H9 (cell line): ENCODE data around the gene ETFDH. TPM values are rescaled to one million over a fixed set of nuclear protein-coding genes. Genes with fewer than 3 reads are reported as not detected.

ENCODE experiments used
- DNase-seq: peaks from one replicate; pipeline ENCODE4 v3.0.0-alpha.2; 2017
- H2AFZ ChIP-seq: one replicate; pipeline ENCODE4 v1.6.1; 2013; ENCODE audit warnings: mild to moderate bottlenecking, low read length, control low read depth, moderate library complexity
- H2AK5ac ChIP-seq: 2 replicates; pipeline ENCODE4 v1.6.1; 2013; ENCODE audit warnings: low read length, control low read depth, mixed read lengths; ENCODE audit not compliant: insufficient read length
- H2BK120ac ChIP-seq: one replicate; pipeline ENCODE4 v1.6.1; 2013; ENCODE audit warnings: low read depth, mild to moderate bottlenecking, low read length, control low read depth, inconsistent platforms; ENCODE audit not compliant: poor library complexity, severe bottlenecking
- H2BK12ac ChIP-seq: 2 replicates; pipeline ENCODE4 v1.6.1; 2013; ENCODE audit warnings: low read length, control low read depth, mixed read lengths, low read depth; ENCODE audit not compliant: insufficient read length
- H2BK15ac ChIP-seq: 2 replicates; pipeline ENCODE4 v1.6.1; 2013; ENCODE audit warnings: low read depth, low read length, control low read depth
- H2BK20ac ChIP-seq: one replicate; pipeline ENCODE4 v1.6.1; 2013; ENCODE audit warnings: low read depth, mild to moderate bottlenecking, low read length, control low read depth, inconsistent platforms; ENCODE audit not compliant: poor library complexity, severe bottlenecking
- H2BK5ac ChIP-seq: 2 replicates; pipeline ENCODE4 v1.6.1; 2013; ENCODE audit warnings: low read length, control low read depth, mixed read lengths; ENCODE audit not compliant: insufficient read length
- H3K14ac ChIP-seq: 2 replicates; pipeline ENCODE4 v1.6.1; 2013; ENCODE audit warnings: low read length, control low read depth; ENCODE audit not compliant: insufficient read depth
- H3K18ac ChIP-seq: 2 replicates; pipeline ENCODE4 v1.6.1; 2013; ENCODE audit warnings: low read depth, mild to moderate bottlenecking, mixed read lengths, low read length, control low read depth; ENCODE audit not compliant: insufficient read length
- H3K23ac ChIP-seq: 2 replicates; pipeline ENCODE4 v1.6.1; 2013; ENCODE audit warnings: low read length, control low read depth, mixed read lengths, low read depth; ENCODE audit not compliant: insufficient read length
- H3K23me2 ChIP-seq: 2 replicates; pipeline ENCODE4 v1.6.1; 2013; ENCODE audit warnings: low read depth, mild to moderate bottlenecking, mixed read lengths, low read length, control low read depth; ENCODE audit not compliant: insufficient read length, poor library complexity, severe bottlenecking
- H3K27ac ChIP-seq: 2 replicates; pipeline ENCODE4 v1.5.1; 2013; ENCODE audit warnings: low read length, control low read depth, mixed read lengths, low read depth; ENCODE audit not compliant: insufficient read length
- H3K27me3 ChIP-seq: 2 replicates; pipeline ENCODE4 v1.6.1; 2013; ENCODE audit warnings: low read length, control low read depth, inconsistent platforms; ENCODE audit not compliant: insufficient read depth
- H3K4ac ChIP-seq: 2 replicates; pipeline ENCODE4 v1.6.1; 2013; ENCODE audit warnings: low read depth, mild to moderate bottlenecking, control low read depth, inconsistent platforms, low read length, moderate library complexity
- H3K4me1 ChIP-seq: 2 replicates; pipeline ENCODE4 v1.6.1; 2013; ENCODE audit warnings: low read length, control low read depth, inconsistent platforms; ENCODE audit not compliant: insufficient read depth
- H3K4me2 ChIP-seq: 2 replicates; pipeline ENCODE4 v1.6.1; 2013; ENCODE audit warnings: low read length, control low read depth, mixed read lengths; ENCODE audit not compliant: insufficient read length, insufficient read depth
- H3K56ac ChIP-seq: 2 replicates; pipeline ENCODE4 v1.6.1; 2013; ENCODE audit warnings: low read depth, mild to moderate bottlenecking, mixed read lengths, low read length, control low read depth; ENCODE audit not compliant: insufficient read length
- H3K79me1 ChIP-seq: 2 replicates; pipeline ENCODE4 v1.6.1; 2013; ENCODE audit warnings: low read depth, mild to moderate bottlenecking, moderate library complexity, low read length, control low read depth, inconsistent platforms; ENCODE audit not compliant: insufficient read depth, poor library complexity, severe bottlenecking
- H3K79me2 ChIP-seq: 2 replicates; pipeline ENCODE4 v1.6.1; 2013; ENCODE audit warnings: low read length, control low read depth, inconsistent platforms; ENCODE audit not compliant: insufficient read depth
- H3K9ac ChIP-seq: 2 replicates; pipeline ENCODE4 v1.6.1; 2013; ENCODE audit warnings: low read length, control low read depth, mixed read lengths; ENCODE audit not compliant: insufficient read length; ENCODE audit errors: extremely low read depth
- H3K9me3 ChIP-seq: one replicate; pipeline ENCODE4 v1.6.1; 2013; ENCODE audit warnings: low read depth, low read length, inconsistent platforms; ENCODE audit not compliant: control insufficient read depth
- H3T11ph ChIP-seq: one replicate; pipeline ENCODE4 v1.6.1; 2013; ENCODE audit warnings: mild to moderate bottlenecking, low read length, control low read depth, inconsistent platforms
- H4K20me1 ChIP-seq: one replicate; pipeline ENCODE4 v1.6.1; 2013; ENCODE audit not compliant: control insufficient read depth, insufficient read length, insufficient read depth
- H4K5ac ChIP-seq: 2 replicates; pipeline ENCODE4 v1.6.1; 2013; ENCODE audit warnings: low read depth, mild to moderate bottlenecking, mixed read lengths, low read length, control low read depth; ENCODE audit not compliant: insufficient read length
- H4K8ac ChIP-seq: replicated peaks from 2 replicates; pipeline ENCODE4 v1.6.1; 2013; ENCODE audit warnings: low read length, control low read depth, mixed read lengths, low read depth; ENCODE audit not compliant: insufficient read length
- H4K91ac ChIP-seq: 2 replicates; pipeline ENCODE4 v1.6.1; 2013; ENCODE audit warnings: low read depth, mild to moderate bottlenecking, moderate library complexity, mixed read lengths, low read length, control low read depth; ENCODE audit not compliant: insufficient read length
- H3K27ac Mint-ChIP-seq, 3 experiments: 2 replicates in 2 of 3; 3 replicates in 1 of 3; pipeline ENCODE4 v1.8.0; 2020 to 2021; ENCODE audit warnings: mixed read lengths in 3 of 3, mild to moderate bottlenecking in 1 of 3, moderate library complexity in 1 of 3
- H3K27me3 Mint-ChIP-seq: 2 replicates; pipeline ENCODE4 v1.8.0; 2021; ENCODE audit warnings: low read depth, mild to moderate bottlenecking, moderate library complexity, mixed read lengths
- H3K36me3 Mint-ChIP-seq, 3 experiments: 2 replicates in 2 of 3; 3 replicates in 1 of 3; pipeline ENCODE4 v1.8.0; 2020 to 2021; ENCODE audit warnings: low read depth in 3 of 3, mixed read lengths in 3 of 3; ENCODE audit not compliant: insufficient read depth in 1 of 3
- H3K4me1 Mint-ChIP-seq, 2 experiments: 2 replicates each; pipeline ENCODE4 v1.8.0; 2020; ENCODE audit warnings: mixed read lengths in 2 of 2
- H3K4me3 Mint-ChIP-seq, 2 experiments: 2 replicates in 1 of 2; 3 replicates in 1 of 2; pipeline ENCODE4 v1.8.0; 2020 to 2021; ENCODE audit warnings: mild to moderate bottlenecking in 2 of 2, mixed read lengths in 2 of 2, moderate library complexity in 1 of 2
- H3K9me3 Mint-ChIP-seq, 2 experiments: 2 replicates in 1 of 2; 3 replicates in 1 of 2; pipeline ENCODE4 v1.8.0; 2020; ENCODE audit warnings: mild to moderate bottlenecking in 2 of 2, mixed read lengths in 2 of 2, moderate library complexity in 1 of 2
- WGBS: extraction: QIAGEN DNeasy Blood & Tissue Kit; methylation state at CpG from one replicate; pipeline ENCODE4 v1.1.7; 2013; ENCODE audit warnings: missing lambda C conversion rate, low lambda C conversion rate, mixed read lengths; ENCODE audit not compliant: insufficient read length; ENCODE audit errors: extremely low coverage; 5-methylcytosine and 5-hydroxymethylcytosine counted together
- total RNA-seq: library from RNA; stranded (reverse); gene quantifications from 2 replicates; pipeline ENCODE4 v1.2.1, GENCODE V29; 2021
- TF ChIP-seq, protein P1 (sequence below): fragments of 200-600 bp; sonication (generic); conservative IDR thresholded peaks from 3 replicates; pipeline ENCODE4 v1.8.0; 2021; ENCODE audit warnings: antibody characterized with exemption, mild to moderate bottlenecking

Gene ETFDH
- total RNA-seq, 1 experiment from 2014 or later = 12.8 TPM

DNA sequence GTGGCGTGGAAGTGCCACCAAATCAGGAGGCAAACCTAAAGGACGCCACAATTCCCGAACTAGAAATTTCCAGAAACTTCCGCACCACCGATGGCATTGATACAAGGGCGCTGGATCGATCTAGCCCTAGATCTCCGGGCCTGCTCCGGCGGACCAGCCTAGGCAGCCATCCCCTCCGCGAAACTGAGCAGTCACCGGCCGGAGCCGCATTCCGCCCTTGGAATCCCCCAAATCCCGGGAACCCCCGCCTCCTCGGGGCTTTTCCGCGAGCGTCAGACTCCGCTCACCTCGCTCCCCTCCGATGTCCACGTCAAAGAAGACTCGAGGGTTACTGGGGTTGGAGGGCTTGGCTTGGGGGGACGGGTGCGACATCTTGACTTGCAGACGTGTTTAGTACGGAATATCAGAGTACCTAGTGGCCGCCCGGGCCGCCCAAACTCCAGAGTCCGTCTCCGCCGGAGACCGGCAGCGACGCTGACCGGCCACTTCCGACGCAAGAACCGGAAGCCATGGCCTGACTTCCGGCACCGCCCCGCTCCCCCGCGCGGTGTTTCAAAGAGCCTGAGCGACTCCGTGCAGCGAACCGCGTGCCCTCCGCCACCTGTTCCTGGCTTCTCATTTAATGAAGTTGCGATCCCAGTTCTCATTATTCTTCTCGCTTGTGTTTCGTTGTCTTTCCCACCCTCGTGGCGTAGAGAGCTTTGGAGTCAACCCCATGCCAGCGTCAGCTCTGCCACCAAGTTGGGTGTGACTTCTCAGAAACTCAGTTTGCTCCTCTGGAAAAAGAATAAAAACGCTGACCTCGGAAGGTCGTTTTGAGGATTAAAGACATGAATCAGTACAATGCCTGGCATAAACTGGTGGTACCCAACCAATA, 51.1 kb downstream of the ETFDH start, which contains the start of gene PPID:
Gene PPID, minus strand, starts transcription at position 480 of the 877 bp plus-strand sequence. Its CDS starts 108 bp downstream, at position 372.
- H3K4me2 ChIP-seq = peak within 1 kb of the TSS; percentile 88
- no peak within 1 kb of the TSS for H3K23ac ChIP-seq
- peak within 1 kb of the TSS; percentile 92 for H4K5ac ChIP-seq
- Mint-ChIP-seq H3K27me3 (no peaks in the 10 kb centered on the region), H3K27ac (peak within 1 kb of the TSS; percentile 52 to 95 (median 73)), H3K4me3 (peak within 1 kb of the TSS; percentile 86 to 92), H3K36me3 (peaks cover 20 to 34% (median 31%) of the 10 kb centered on the region in 3 experiments), H3K9me3 (no peaks in the 10 kb centered on the region), H3K4me1 (peaks cover 11 to 14% of the 10 kb centered on the region in 2 experiments)
- no peak within 1 kb of the TSS for H2BK120ac ChIP-seq
- no peak within 1 kb of the TSS for H2BK20ac ChIP-seq
- H3K4me1 ChIP-seq = peaks cover 2% of the 10 kb centered on the region; the same call in 1 of the 2 replicates
- H3T11ph ChIP-seq = no peak within 1 kb of the TSS
- WGBS = no CpG with 5 or more reads among the region's 65 CpGs
- peaks cover 7% of the 10 kb centered on the region; the same call in 1 of the 2 replicates for H3K79me2 ChIP-seq
- peak within 1 kb of the TSS; percentile 45 for H2BK5ac ChIP-seq
- H4K8ac ChIP-seq = no peak within 1 kb of the TSS
- H3K27ac ChIP-seq = no peak within 1 kb of the TSS
- no peak within 1 kb of the TSS for H2BK12ac ChIP-seq
- DNase-seq = peak; percentile 85
- H2BK15ac ChIP-seq = no peak within 1 kb of the TSS
- H3K56ac ChIP-seq = no peak within 1 kb of the TSS
- peak within 1 kb of the TSS; percentile 35 for H2AFZ ChIP-seq
- no peaks in the 10 kb centered on the region for H4K20me1 ChIP-seq
- no peaks in the 10 kb centered on the region for H3K27me3 ChIP-seq
- H2AK5ac ChIP-seq = no peak within 1 kb of the TSS
- TF ChIP-seq, protein P1, sequence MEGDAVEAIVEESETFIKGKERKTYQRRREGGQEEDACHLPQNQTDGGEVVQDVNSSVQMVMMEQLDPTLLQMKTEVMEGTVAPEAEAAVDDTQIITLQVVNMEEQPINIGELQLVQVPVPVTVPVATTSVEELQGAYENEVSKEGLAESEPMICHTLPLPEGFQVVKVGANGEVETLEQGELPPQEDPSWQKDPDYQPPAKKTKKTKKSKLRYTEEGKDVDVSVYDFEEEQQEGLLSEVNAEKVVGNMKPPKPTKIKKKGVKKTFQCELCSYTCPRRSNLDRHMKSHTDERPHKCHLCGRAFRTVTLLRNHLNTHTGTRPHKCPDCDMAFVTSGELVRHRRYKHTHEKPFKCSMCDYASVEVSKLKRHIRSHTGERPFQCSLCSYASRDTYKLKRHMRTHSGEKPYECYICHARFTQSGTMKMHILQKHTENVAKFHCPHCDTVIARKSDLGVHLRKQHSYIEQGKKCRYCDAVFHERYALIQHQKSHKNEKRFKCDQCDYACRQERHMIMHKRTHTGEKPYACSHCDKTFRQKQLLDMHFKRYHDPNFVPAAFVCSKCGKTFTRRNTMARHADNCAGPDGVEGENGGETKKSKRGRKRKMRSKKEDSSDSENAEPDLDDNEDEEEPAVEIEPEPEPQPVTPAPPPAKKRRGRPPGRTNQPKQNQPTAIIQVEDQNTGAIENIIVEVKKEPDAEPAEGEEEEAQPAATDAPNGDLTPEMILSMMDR = no peak
- peak within 1 kb of the TSS; percentile 93 for H3K18ac ChIP-seq
- H4K91ac ChIP-seq = no peak within 1 kb of the TSS
- H3K14ac ChIP-seq = peak within 1 kb of the TSS; percentile 96
- no peak within 1 kb of the TSS; the same call in 1 of the 2 replicates for H3K4ac ChIP-seq
- peaks cover 12% of the 10 kb centered on the region for H3K23me2 ChIP-seq
- no peaks in the 10 kb centered on the region for H3K9me3 ChIP-seq
- peak within 1 kb of the TSS; percentile 81 for H3K9ac ChIP-seq
- no peaks in the 10 kb centered on the region for H3K79me1 ChIP-seq
